ENCODE measurements around the gene KLF15. TPM values are rescaled to one million over a fixed set of nuclear protein-coding genes. Genes with fewer than 3 reads are reported as not detected.

Gene KLF15
- total RNA-seq, 1 experiment from 2014 or later: 3.3 TPM

- no peak overlapping the region for H3K9ac ChIP-seq (ENCODE audit: low read length)
- H3K9me3 ChIP-seq (ENCODE audit: control insufficient read depth in 1 of 2, insufficient read depth in 1 of 2, low read depth in 1 of 2, low read length in 2 of 2): peaks cover 0 to 4% of the 10 kb centered on the region in 2 experiments; a peak in 2 of 4 replicates
- H3K4me1 ChIP-seq (ENCODE audit: control insufficient read depth in 1 of 2, insufficient read depth in 2 of 2, low read length in 2 of 2): no peaks in the 10 kb centered on the region
- ATAC-seq (no peak), DNase-seq (ENCODE audit: low read depth, low spot score) (no peak)
- H4K20me1 ChIP-seq (ENCODE audit: insufficient read depth): no peaks in the 10 kb centered on the region
- no TSS peak for BruUV-seq (replicated peaks)
- H3K27ac ChIP-seq (ENCODE audit: low read depth, low read length): no peak overlapping the region
- no peaks in the 10 kb centered on the region for H3K27me3 ChIP-seq (ENCODE audit: insufficient read depth, low read length)
- no peak overlapping the region for H3K4me3 ChIP-seq (replicated peaks in 1 of 2; ENCODE audit: low read depth in 1 of 2, low read length in 2 of 2)
- H3K4me2 ChIP-seq (ENCODE audit: low read length): no peak overlapping the region
- ChIA-PET POLR2A (no interaction called here), CTCF (no interaction called here), RAD21 (ENCODE audit: low non-redundant PET in 1 of 2, low total read pairs in 2 of 2, uncharacterized antibody in 2 of 2, unreplicated experiment in 2 of 2) (no interaction called here)
- no peaks in the 10 kb centered on the region for H3K36me3 ChIP-seq (ENCODE audit: control insufficient read depth in 1 of 2, insufficient read depth in 2 of 2, low read length in 2 of 2)
- intact Hi-C loops (cut with micrococcal nuclease): no loop called here
- TF ChIP-seq SIN3A (IDR thresholded peaks at IDR 0.05; ENCODE audit: low read depth) (no peak), CTCF (IDR thresholded peaks at IDR 0.05 in 2 of 3, conservative IDR thresholded peaks at IDR 0.05 in 1 of 3; ENCODE audit: borderline replicate concordance in 1 of 3, insufficient read depth in 1 of 3, low read depth in 2 of 3, low read length in 2 of 3) (no peak), ZBTB33 (IDR thresholded peaks at IDR 0.05; ENCODE audit: extremely low read depth, insufficient replicate concordance, low read length) (no peak), CEBPB (IDR thresholded peaks at IDR 0.05; ENCODE audit: low read depth) (no peak), EZH2phosphoT487 (IDR thresholded peaks at IDR 0.05; ENCODE audit: borderline replicate concordance) (no peak), REST (IDR thresholded peaks at IDR 0.05; ENCODE audit: low read depth) (no peak), ELF1 (IDR thresholded peaks at IDR 0.05; ENCODE audit: borderline replicate concordance, low read depth) (no peak), MAX (IDR thresholded peaks at IDR 0.05) (no peak), ATF3 (IDR thresholded peaks at IDR 0.05) (no peak), CBX3 (IDR thresholded peaks at IDR 0.05; ENCODE audit: low read depth) (no peak), POLR2A (IDR thresholded peaks at IDR 0.05; ENCODE audit: borderline replicate concordance, extremely low read depth, insufficient read depth, insufficient read length) (no peak)
- H3K9me2 ChIP-seq (ENCODE audit: insufficient read depth): no peaks in the 10 kb centered on the region
- H2AFZ ChIP-seq (ENCODE audit: low read depth, low read length, poor library complexity, severe bottlenecking): no peak overlapping the region
- no peaks in the 10 kb centered on the region for H3K79me2 ChIP-seq (ENCODE audit: insufficient read depth, low read length)
Observed at GRCh38 chr3:126308394-126309125, 48.6 kb downstream of the KLF15 start.

Data from HCT116 (cell line).